ENCODE data around the gene C11orf21.

Gene C11orf21

GRCh38 chr11:2248762-2249161, 53.0 kb downstream of the C11orf21 start:
- in situ Hi-C loops (cut with MboI; ENCODE audit: low sequenced_read_pairs, unreplicated experiment), result no loop called here
- no peak for TF ChIP-seq CTCF (IDR thresholded peaks at IDR 0.05; ENCODE audit: borderline replicate concordance, control extremely low read depth, extremely low read depth, insufficient read depth, missing control alignments)
- DNase-seq (ENCODE audit: low spot score), result no peak

DNA sequence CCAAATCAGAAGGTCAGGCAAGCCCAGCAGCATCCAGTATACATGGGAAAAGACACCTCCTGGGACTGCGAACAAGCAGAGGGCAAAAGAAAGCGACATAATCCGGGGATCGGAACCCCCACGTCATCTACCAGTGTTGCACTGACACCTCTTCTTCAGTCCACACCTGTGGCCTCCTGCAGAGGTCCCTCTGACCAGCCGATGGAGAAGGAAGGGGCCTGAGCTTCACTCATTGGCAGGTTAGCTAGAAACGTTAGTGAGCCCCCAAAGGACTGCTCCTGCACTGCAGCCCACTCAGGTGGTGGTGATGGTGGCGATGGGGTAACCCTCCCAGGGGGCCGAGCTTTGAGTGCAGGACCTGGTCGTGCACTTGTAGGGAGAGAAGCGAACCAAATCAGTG, 53.5 kb downstream of the C11orf21 start:
- no peak for TF ChIP-seq CTCF (IDR thresholded peaks at IDR 0.05; ENCODE audit: borderline replicate concordance, control extremely low read depth, extremely low read depth, insufficient read depth, missing control alignments)
- in situ Hi-C loops (cut with MboI; ENCODE audit: low sequenced_read_pairs, unreplicated experiment), result no loop called here
- no peak for DNase-seq (ENCODE audit: low spot score)

DNA sequence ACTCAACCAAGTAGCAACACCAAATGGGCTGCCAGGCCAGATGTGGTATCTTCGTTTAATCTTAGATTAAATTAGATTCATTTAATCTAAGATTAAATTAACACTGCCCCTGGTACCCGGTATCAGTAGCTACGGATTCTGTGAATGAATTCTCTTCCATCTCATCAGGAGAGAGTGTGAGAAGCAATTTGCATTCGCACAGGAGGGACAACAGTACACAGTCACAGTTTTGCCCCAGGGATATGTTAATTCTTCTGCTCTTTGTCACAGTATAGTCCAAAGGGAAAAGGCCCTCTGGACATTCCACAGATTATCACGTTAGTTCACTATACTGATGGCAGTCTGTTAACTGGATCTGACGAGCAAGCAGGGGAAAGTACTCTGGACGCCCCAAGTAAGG, 54.2 kb downstream of the C11orf21 start:
- DNase-seq (ENCODE audit: low spot score), result no peak
- no peak for TF ChIP-seq CTCF (IDR thresholded peaks at IDR 0.05; ENCODE audit: borderline replicate concordance, control extremely low read depth, extremely low read depth, insufficient read depth, missing control alignments)
- in situ Hi-C loops (cut with MboI; ENCODE audit: low sequenced_read_pairs, unreplicated experiment), result no loop called here
